Omental fat pad (tissue), 4 donors: ENCODE measurements around the gene GPR42. TPM values are rescaled to one million over a fixed set of nuclear protein-coding genes. Genes with fewer than 3 reads are reported as not detected.
"Not testable (repeated sequence)": the region's sequence is repeated elsewhere in the genome, so short reads cannot be mapped to it uniquely, and the experiment has no call there.

ENCODE experiments used
- ATAC-seq: fragments of 150-250 bp; one replicate; pipeline ENCODE4 v1.9.1; 2016; ENCODE audit warnings: mild to moderate bottlenecking, moderate library complexity; ENCODE audit not compliant: low FRiP score
- DNase-seq: peaks from one replicate; pipeline ENCODE4 v3.0.0-alpha.2; 2019; ENCODE audit warnings: low spot score
- CTCF ChIP-seq, 3 donors: fragments of 450-650 bp; IDR thresholded peaks; one replicate each; pipeline ENCODE4 v1.5.1; 2016 to 2017; ENCODE audit warnings: antibody characterized with exemption in 3 of 3, mild to moderate bottlenecking in 3 of 3, moderate library complexity in 2 of 3
- total RNA-seq, 4 donors: library from RNA; depleted of rRNA; stranded (reverse); fragments of >200 nt; gene quantifications; one replicate each; pipeline ENCODE4 v1.1.0, GENCODE V29; 2016

Gene GPR42
- total RNA-seq, 4 donors from 2014 or later, result 0.37 to 0.79 TPM; not detected in 2

GRCh38 chr19:35378356-35378755 lies 7.5 kb downstream of the GPR42 start:
- no peak for DNase-seq
- TF ChIP-seq CTCF (IDR thresholded peaks at IDR 0.05), result no peak
- no peak for ATAC-seq

GRCh38 chr19:35379545-35379944 lies 8.7 kb downstream of the GPR42 start:
- not testable (repeated sequence) for DNase-seq, ATAC-seq

GRCh38 chr19:35379992-35380391 lies 9.1 kb downstream of the GPR42 start:
- no peak for ATAC-seq
- no peak for DNase-seq
- no peak for TF ChIP-seq CTCF (IDR thresholded peaks at IDR 0.05)

- no peak for DNase-seq
- ATAC-seq, result no peak
- TF ChIP-seq CTCF (IDR thresholded peaks at IDR 0.05), result no peak
Measured at GRCh38 chr19:35380450-35381124, 9.7 kb downstream of the GPR42 start.

GRCh38 chr19:35381318-35381717 lies 10.4 kb downstream of the GPR42 start:
- DNase-seq, result no peak
- TF ChIP-seq CTCF (IDR thresholded peaks at IDR 0.05), result no peak
- ATAC-seq, result no peak

- no peak for ATAC-seq
- no peak for DNase-seq
- TF ChIP-seq CTCF (IDR thresholded peaks at IDR 0.05), result no peak
Measured at GRCh38 chr19:35381926-35382325, 11.1 kb downstream of the GPR42 start.

- DNase-seq, result no peak
- TF ChIP-seq CTCF (IDR thresholded peaks at IDR 0.05), result no peak
- ATAC-seq, result no peak
Measured at GRCh38 chr19:35383536-35383935, 12.7 kb downstream of the GPR42 start.
